Measurements from ENCODE around the gene SSC5D. TPM values are rescaled to one million over a fixed set of nuclear protein-coding genes. Genes with fewer than 3 reads are reported as not detected.

SSC5D gene
- total and polyA plus RNA-seq, 9 of the 15 experiments (the other 6 are each of a cell fraction or from before 2014, with no cell fraction given) = 0.04 to 0.71 (median 0.14) TPM; not detected in 2

DNA sequence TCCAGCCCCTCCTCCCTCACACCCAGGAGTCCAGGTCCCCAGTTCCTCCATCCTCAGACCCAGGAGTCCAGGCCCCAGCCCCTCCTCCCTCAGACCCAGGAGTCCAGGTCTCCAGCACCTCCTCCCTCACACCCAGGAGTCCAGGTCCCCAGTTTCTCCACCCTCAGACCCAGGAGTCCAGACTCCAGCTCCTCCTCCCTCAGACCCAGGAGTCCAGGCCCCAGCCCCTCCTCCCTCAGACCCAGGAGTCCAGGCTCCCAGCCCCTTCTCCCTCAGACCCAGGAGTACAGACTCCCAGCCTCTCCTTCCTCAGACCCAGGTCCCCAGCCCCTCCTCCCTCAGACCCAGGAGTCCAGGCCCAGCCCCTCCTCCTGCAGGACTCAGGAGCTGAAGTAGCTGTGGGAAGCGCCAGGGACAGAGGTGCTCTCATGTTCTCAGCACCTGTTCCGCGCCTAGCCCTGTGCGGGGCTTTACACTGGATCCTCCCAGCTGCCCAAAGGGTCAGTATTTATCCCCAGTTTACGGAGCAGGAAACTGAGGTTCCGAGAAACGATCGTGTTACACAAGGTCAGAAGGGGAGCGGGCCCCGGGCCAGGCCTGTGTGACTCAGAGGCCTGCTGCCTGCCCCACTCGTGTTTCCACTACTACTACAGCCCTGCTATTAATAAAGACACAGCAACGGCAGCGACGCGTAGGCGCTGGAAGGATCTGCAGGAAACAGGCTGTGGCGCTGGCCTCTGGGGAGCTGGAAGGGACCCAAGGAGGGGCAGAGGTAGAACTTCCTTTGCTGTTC lies 58.8 kb downstream of the SSC5D start:
- Histone ChIP-seq H4K20me1 (replicated peaks; ENCODE audit: control insufficient read depth, insufficient read depth, low read length) (no peaks in the 10 kb centered on the region), H2AFZ (ENCODE audit: low read depth, low read length) (peak overlapping the region; percentile 83), H3K9me1 (ENCODE audit: control insufficient read depth, insufficient read depth, low read length) (peaks cover 4% of the 10 kb centered on the region), H3K4me3 (no peak overlapping the region), H3K9ac (ENCODE audit: insufficient read depth in 1 of 2, low read depth in 2 of 2, low read length in 2 of 2) (peak overlapping the region; percentile 32 to 87; a peak in 3 of 4 replicates), H3K27me3 (ENCODE audit: control insufficient read depth in 2 of 2, insufficient read depth in 2 of 2, low read length in 2 of 2) (no peaks in the 10 kb centered on the region), H3K4me1 (replicated peaks in 1 of 2; ENCODE audit: control insufficient read depth in 2 of 2, insufficient read depth in 2 of 2, low read length in 2 of 2) (peaks cover 44 to 51% of the 10 kb centered on the region in 2 experiments), H3K79me2 (ENCODE audit: control insufficient read depth, insufficient read depth, low read length) (no peaks in the 10 kb centered on the region), H3K4me2 (ENCODE audit: insufficient read depth, low read length) (peak overlapping the region; percentile 27), H3K9me3 (replicated peaks; ENCODE audit: control insufficient read depth, insufficient read depth, low read depth, low read length) (no peaks in the 10 kb centered on the region), H3K27ac (ENCODE audit: extremely low read depth, low read depth, low read length) (peak overlapping the region; percentile 56; the same call in 2 of the 3 replicates), H3K36me3 (ENCODE audit: control insufficient read depth, insufficient read depth, low read length) (no peaks in the 10 kb centered on the region)
- peak; percentile 76 for FAIRE-seq
- 33% methylated on average over 10 of the region's 17 CpGs for WGBS (ENCODE audit: insufficient coverage, low coverage, missing lambda C conversion rate)
- peak; percentile 60 to 80 (median 63) for DNase-seq (ENCODE audit: extremely low read depth in 1 of 4, low spot score in 3 of 4)
- in situ Hi-C loops (cut with MboI) (no loop called here), intact Hi-C loops (cut with micrococcal nuclease) (no loop called here)
- ATAC-seq = peak; percentile 63
- POLR2A ChIA-PET = interaction anchor here (0.6 to 1.3 kb wide), 4 partner anchors 11 to 231 kb away, joined by 3 to 4 read pairs (median 3); no protein-coding TSS in a partner anchor
- CTCF ChIA-PET (ENCODE audit: low intra/inter-chr PET ratio) = interaction anchor here (0.6 kb wide), 1 partner anchor 181 kb away, joined by 3 read pairs; no protein-coding TSS in a partner anchor
- BruUV-seq (replicated peaks) = no TSS peak
- peak; percentile 77 for TF ChIP-seq NFIC (IDR thresholded peaks at IDR 0.05)
- peak; percentile 47; the same call in 1 of the 2 replicates for TF ChIP-seq SAFB (IDR thresholded peaks at IDR 0.05; ENCODE audit: borderline replicate concordance, low read depth, low read length)
- TF ChIP-seq MTA2 (IDR thresholded peaks at IDR 0.05; ENCODE audit: low read depth) = peak; percentile 6; the same call in 1 of the 2 replicates
- no peak for TF ChIP-seq CREB1 (IDR thresholded peaks at IDR 0.05)
- no peak for TF ChIP-seq CREB1 (CRISPR knock-in tag; IDR thresholded peaks at IDR 0.05)
- peak; percentile 58; the same call in 1 of the 2 replicates for TF ChIP-seq MEF2D (tag; conservative IDR thresholded peaks at IDR 0.05; ENCODE audit: low read depth)
- TF ChIP-seq MTA3 (IDR thresholded peaks at IDR 0.05; ENCODE audit: borderline replicate concordance) = peak; percentile 58; the same call in 1 of the 2 replicates
- TF ChIP-seq ZNF324 (CRISPR knock-in tag; IDR thresholded peaks at IDR 0.05) = no peak
- 0 out of 4 replicates have a peak, but pooled peaks of 1 of the 2 experiments have one; percentile 49 for TF ChIP-seq UBTF (IDR thresholded peaks at IDR 0.05; ENCODE audit: borderline replicate concordance in 1 of 2, low read depth in 2 of 2, low read length in 2 of 2)
- TF ChIP-seq, protein P1, sequence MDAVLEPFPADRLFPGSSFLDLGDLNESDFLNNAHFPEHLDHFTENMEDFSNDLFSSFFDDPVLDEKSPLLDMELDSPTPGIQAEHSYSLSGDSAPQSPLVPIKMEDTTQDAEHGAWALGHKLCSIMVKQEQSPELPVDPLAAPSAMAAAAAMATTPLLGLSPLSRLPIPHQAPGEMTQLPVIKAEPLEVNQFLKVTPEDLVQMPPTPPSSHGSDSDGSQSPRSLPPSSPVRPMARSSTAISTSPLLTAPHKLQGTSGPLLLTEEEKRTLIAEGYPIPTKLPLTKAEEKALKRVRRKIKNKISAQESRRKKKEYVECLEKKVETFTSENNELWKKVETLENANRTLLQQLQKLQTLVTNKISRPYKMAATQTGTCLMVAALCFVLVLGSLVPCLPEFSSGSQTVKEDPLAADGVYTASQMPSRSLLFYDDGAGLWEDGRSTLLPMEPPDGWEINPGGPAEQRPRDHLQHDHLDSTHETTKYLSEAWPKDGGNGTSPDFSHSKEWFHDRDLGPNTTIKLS (IDR thresholded peaks at IDR 0.05; ENCODE audit: borderline replicate concordance, low read depth) = 0 out of 2 replicates have a peak, but pooled peaks have one; percentile 18
- no peak for TF ChIP-seq ARID3A (IDR thresholded peaks at IDR 0.05; ENCODE audit: borderline replicate concordance, low read depth, low read length)
- TF ChIP-seq, protein P2, sequence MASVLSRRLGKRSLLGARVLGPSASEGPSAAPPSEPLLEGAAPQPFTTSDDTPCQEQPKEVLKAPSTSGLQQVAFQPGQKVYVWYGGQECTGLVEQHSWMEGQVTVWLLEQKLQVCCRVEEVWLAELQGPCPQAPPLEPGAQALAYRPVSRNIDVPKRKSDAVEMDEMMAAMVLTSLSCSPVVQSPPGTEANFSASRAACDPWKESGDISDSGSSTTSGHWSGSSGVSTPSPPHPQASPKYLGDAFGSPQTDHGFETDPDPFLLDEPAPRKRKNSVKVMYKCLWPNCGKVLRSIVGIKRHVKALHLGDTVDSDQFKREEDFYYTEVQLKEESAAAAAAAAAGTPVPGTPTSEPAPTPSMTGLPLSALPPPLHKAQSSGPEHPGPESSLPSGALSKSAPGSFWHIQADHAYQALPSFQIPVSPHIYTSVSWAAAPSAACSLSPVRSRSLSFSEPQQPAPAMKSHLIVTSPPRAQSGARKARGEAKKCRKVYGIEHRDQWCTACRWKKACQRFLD (CRISPR knock-in tag; IDR thresholded peaks at IDR 0.05) = no peak; the same call in 1 of the 2 replicates
